ENCODE measurements around the gene ELMOD3.
A peak's percentile ranks its signal among the peaks of the same experiment; 100 is the strongest.

The ELMOD3 gene

GRCh38 chr2:85388878-85389538 is 34.4 kb downstream of the ELMOD3 start:
- H3K4me1 ChIP-seq (ENCODE audit: control insufficient read depth, insufficient read depth, low read length) = no peaks in the 10 kb centered on the region
- no peak overlapping the region for H3K27ac ChIP-seq (ENCODE audit: low read depth, low read length)
- no peaks in the 10 kb centered on the region for H3K27me3 ChIP-seq (ENCODE audit: control insufficient read depth, insufficient read depth, low read length)
- H3K4me3 ChIP-seq (ENCODE audit: low read length) = no peak overlapping the region
- peaks cover 10% of the 10 kb centered on the region for H3K36me3 ChIP-seq (ENCODE audit: control insufficient read depth, insufficient read depth, low read length)
- no peak overlapping the region for H3K9ac ChIP-seq (ENCODE audit: low read length)

GRCh38 chr2:85390941-85391669 is 36.5 kb downstream of the ELMOD3 start:
- Histone ChIP-seq H3K36me3 (ENCODE audit: control insufficient read depth, insufficient read depth, low read length) (peaks cover 11% of the 10 kb centered on the region), H3K4me1 (ENCODE audit: control insufficient read depth, insufficient read depth, low read length) (no peaks in the 10 kb centered on the region), H3K27ac (ENCODE audit: low read depth, low read length) (no peak overlapping the region), H3K27me3 (ENCODE audit: control insufficient read depth, insufficient read depth, low read length) (no peaks in the 10 kb centered on the region), H3K4me3 (ENCODE audit: low read length) (no peak overlapping the region), H3K9ac (ENCODE audit: low read length) (no peak overlapping the region)

GRCh38 chr2:85393836-85394235 is 39.3 kb downstream of the ELMOD3 start:
- Histone ChIP-seq H3K36me3 (ENCODE audit: control insufficient read depth, insufficient read depth, low read length) (peaks cover 11% of the 10 kb centered on the region), H3K9ac (ENCODE audit: low read length) (no peak overlapping the region), H3K27me3 (ENCODE audit: control insufficient read depth, insufficient read depth, low read length) (no peaks in the 10 kb centered on the region), H3K27ac (ENCODE audit: low read depth, low read length) (no peak overlapping the region), H3K4me3 (ENCODE audit: low read length) (no peak overlapping the region), H3K4me1 (ENCODE audit: control insufficient read depth, insufficient read depth, low read length) (peaks cover 10% of the 10 kb centered on the region)

GRCh38 chr2:85394261-85394681 is 39.7 kb downstream of the ELMOD3 start:
- Histone ChIP-seq H3K9ac (ENCODE audit: low read length) (no peak overlapping the region), H3K4me1 (ENCODE audit: control insufficient read depth, insufficient read depth, low read length) (peaks cover 10% of the 10 kb centered on the region), H3K27me3 (ENCODE audit: control insufficient read depth, insufficient read depth, low read length) (no peaks in the 10 kb centered on the region), H3K36me3 (ENCODE audit: control insufficient read depth, insufficient read depth, low read length) (peaks cover 11% of the 10 kb centered on the region), H3K4me3 (ENCODE audit: low read length) (no peak overlapping the region), H3K27ac (ENCODE audit: low read depth, low read length) (no peak overlapping the region)

- H3K4me1 ChIP-seq (ENCODE audit: control insufficient read depth, insufficient read depth, low read length) = peaks cover 10% of the 10 kb centered on the region
- H3K9ac ChIP-seq (ENCODE audit: low read length) = no peak overlapping the region
- peaks cover 11% of the 10 kb centered on the region for H3K36me3 ChIP-seq (ENCODE audit: control insufficient read depth, insufficient read depth, low read length)
- no peak overlapping the region for H3K27ac ChIP-seq (ENCODE audit: low read depth, low read length)
- H3K27me3 ChIP-seq (ENCODE audit: control insufficient read depth, insufficient read depth, low read length) = no peaks in the 10 kb centered on the region
- H3K4me3 ChIP-seq (ENCODE audit: low read length) = no peak overlapping the region
Measured at GRCh38 chr2:85394976-85395375, 40.4 kb downstream of the ELMOD3 start.

- no peak overlapping the region for H3K9ac ChIP-seq (ENCODE audit: low read length)
- H3K27me3 ChIP-seq (ENCODE audit: control insufficient read depth, insufficient read depth, low read length) = no peaks in the 10 kb centered on the region
- H3K27ac ChIP-seq (ENCODE audit: low read depth, low read length) = peak overlapping the region; percentile 70
- H3K36me3 ChIP-seq (ENCODE audit: control insufficient read depth, insufficient read depth, low read length) = peaks cover 10% of the 10 kb centered on the region
- peak overlapping the region; percentile 30 for H3K4me3 ChIP-seq (ENCODE audit: low read length)
- peaks cover 13% of the 10 kb centered on the region for H3K4me1 ChIP-seq (ENCODE audit: control insufficient read depth, insufficient read depth, low read length)
Measured at GRCh38 chr2:85395912-85396475, 41.4 kb downstream of the ELMOD3 start.

GRCh38 chr2:85396531-85397470 is 42.2 kb downstream of the ELMOD3 start:
- H3K9ac ChIP-seq (ENCODE audit: low read length) = no peak overlapping the region
- H3K4me3 ChIP-seq (ENCODE audit: low read length) = peak overlapping the region; percentile 30

GRCh38 chr2:85397925-85398331 is 43.4 kb downstream of the ELMOD3 start:
- no peaks in the 10 kb centered on the region for H3K27me3 ChIP-seq (ENCODE audit: control insufficient read depth, insufficient read depth, low read length)
- no peak overlapping the region for H3K27ac ChIP-seq (ENCODE audit: low read depth, low read length)
- H3K4me3 ChIP-seq (ENCODE audit: low read length) = no peak overlapping the region
- peaks cover 9% of the 10 kb centered on the region for H3K36me3 ChIP-seq (ENCODE audit: control insufficient read depth, insufficient read depth, low read length)
- peaks cover 14% of the 10 kb centered on the region for H3K4me1 ChIP-seq (ENCODE audit: control insufficient read depth, insufficient read depth, low read length)
- no peak overlapping the region for H3K9ac ChIP-seq (ENCODE audit: low read length)

More at GRCh38 chr2:85396531-85397470, 42.2 kb downstream of the ELMOD3 start:
- Histone ChIP-seq H3K4me1 (ENCODE audit: control insufficient read depth, insufficient read depth, low read length) (peaks cover 14% of the 10 kb centered on the region), H3K27me3 (ENCODE audit: control insufficient read depth, insufficient read depth, low read length) (no peaks in the 10 kb centered on the region), H3K27ac (ENCODE audit: low read depth, low read length) (peak overlapping the region; percentile 70), H3K36me3 (ENCODE audit: control insufficient read depth, insufficient read depth, low read length) (peaks cover 9% of the 10 kb centered on the region)

GRCh38 chr2:85398426-85399182 is 44.0 kb downstream of the ELMOD3 start:
- no peak overlapping the region for H3K4me3 ChIP-seq (ENCODE audit: low read length)
- no peaks in the 10 kb centered on the region for H3K27me3 ChIP-seq (ENCODE audit: control insufficient read depth, insufficient read depth, low read length)
- H3K27ac ChIP-seq (ENCODE audit: low read depth, low read length) = no peak overlapping the region
- H3K4me1 ChIP-seq (ENCODE audit: control insufficient read depth, insufficient read depth, low read length) = peaks cover 14% of the 10 kb centered on the region
- H3K9ac ChIP-seq (ENCODE audit: low read length) = no peak overlapping the region
- peaks cover 9% of the 10 kb centered on the region for H3K36me3 ChIP-seq (ENCODE audit: control insufficient read depth, insufficient read depth, low read length)

GRCh38 chr2:85399183-85399455 is 44.5 kb downstream of the ELMOD3 start:
- no peak overlapping the region for H3K4me3 ChIP-seq (ENCODE audit: low read length)
- peaks cover 14% of the 10 kb centered on the region for H3K4me1 ChIP-seq (ENCODE audit: control insufficient read depth, insufficient read depth, low read length)
- peaks cover 6% of the 10 kb centered on the region for H3K36me3 ChIP-seq (ENCODE audit: control insufficient read depth, insufficient read depth, low read length)
- H3K27ac ChIP-seq (ENCODE audit: low read depth, low read length) = no peak overlapping the region
- H3K27me3 ChIP-seq (ENCODE audit: control insufficient read depth, insufficient read depth, low read length) = no peaks in the 10 kb centered on the region
- H3K9ac ChIP-seq (ENCODE audit: low read length) = no peak overlapping the region

- Histone ChIP-seq H3K27ac (ENCODE audit: low read depth, low read length) (no peak overlapping the region), H3K27me3 (ENCODE audit: control insufficient read depth, insufficient read depth, low read length) (no peaks in the 10 kb centered on the region), H3K9ac (ENCODE audit: low read length) (no peak overlapping the region), H3K4me3 (ENCODE audit: low read length) (no peak overlapping the region), H3K36me3 (ENCODE audit: control insufficient read depth, insufficient read depth, low read length) (peaks cover 4% of the 10 kb centered on the region), H3K4me1 (ENCODE audit: control insufficient read depth, insufficient read depth, low read length) (peaks cover 14% of the 10 kb centered on the region)
Measured at GRCh38 chr2:85400023-85400422, 45.5 kb downstream of the ELMOD3 start.
